ENCODE results near the gene HDAC2. TPM values are rescaled to one million over a fixed set of nuclear protein-coding genes. Genes with fewer than 3 reads are reported as not detected.

The HDAC2 gene
- total RNA-seq, 4 donors from 2014 or later = 39.5 to 52.0 (median 42.6) TPM

DNA sequence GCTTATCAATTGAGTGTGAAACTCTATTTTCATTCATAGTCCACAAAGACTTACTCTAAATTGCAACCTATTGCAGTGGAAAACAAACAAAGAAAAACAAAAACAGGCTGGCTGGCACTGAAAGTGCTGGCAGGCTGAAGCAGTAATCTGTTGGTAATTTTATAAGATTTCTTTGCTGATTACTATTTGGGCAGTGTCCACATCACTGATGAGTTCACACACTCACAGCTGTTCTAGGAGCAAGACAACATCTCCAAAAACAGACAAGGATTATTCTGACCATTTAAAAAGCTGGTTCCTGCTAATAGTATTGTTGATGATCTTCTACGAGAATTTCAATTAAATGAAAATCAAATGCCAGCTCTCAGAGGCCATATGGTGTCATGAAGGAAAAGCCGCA lies 86.9 kb downstream of the HDAC2 start:
- intact Hi-C loops (cut with DNase I) = no loop called here
- WGBS = 76% methylated on average over 2 of the region's 2 CpGs

More for the DNA sequence above, 86.9 kb downstream of the HDAC2 start:
- Histone ChIP-seq H3K27ac (replicated peaks in 1 of 4) (no peak overlapping the region), H3K36me3 (no peaks in the 10 kb centered on the region), H3K27me3 (no peaks in the 10 kb centered on the region), H3K9me3 (no peaks in the 10 kb centered on the region), H3K4me1 (peaks cover 0 to 8% (median 4%) of the 10 kb centered on the region in 4 donors), H3K4me3 (no peak overlapping the region)
- DNase-seq (ENCODE audit: extremely low spot score) = no peak
- no peak for TF ChIP-seq EP300 (IDR thresholded peaks at IDR 0.05)
- TF ChIP-seq CTCF (IDR thresholded peaks at IDR 0.05) = no peak
- no peak for TF ChIP-seq POLR2A (IDR thresholded peaks at IDR 0.05; ENCODE audit: low read depth)
- no peak for TF ChIP-seq POLR2AphosphoS5 (IDR thresholded peaks at IDR 0.05)

Other genes with a start within 250 kb of the HDAC2 start
- gene MARCKS, start 113.8 kb downstream of the HDAC2 start, total RNA-seq = 10 to 100 TPM; 19.2 to 32.7 (median 31.2) TPM